HepG2 (cell line): ENCODE results near the gene CES1. TPM values are rescaled to one million over a fixed set of nuclear protein-coding genes. Genes with fewer than 3 reads are reported as not detected.
A peak's percentile ranks its signal among the peaks of the same experiment; 100 is the strongest.

Experiments
- HNRNPH1 ChIP-seq: fragments of 200-400 bp; formaldehyde crosslinking; optimal IDR thresholded peaks from 2 replicates; pipeline ENCODE3; 2017; ENCODE audit warnings: mild to moderate bottlenecking, low read depth, low read length
- KDM6A ChIP-seq: IDR thresholded peaks from 2 replicates; pipeline ENCODE4 v1.6.1; 2016; ENCODE audit warnings: low read depth
- MBD4 ChIP-seq: IDR thresholded peaks from 2 replicates; pipeline ENCODE4 v1.6.1; 2012; ENCODE audit warnings: low read length, inconsistent platforms, borderline replicate concordance
- NR2F2 ChIP-seq: IDR thresholded peaks from 2 replicates; pipeline ENCODE4 v1.6.1; 2012; ENCODE audit warnings: low read depth, inconsistent platforms, borderline replicate concordance
- ONECUT2 ChIP-seq: sonication (generic); formaldehyde crosslinking; IDR thresholded peaks from 2 replicates; pipeline ENCODE4 v1.4.0; 2020; ENCODE audit warnings: missing genetic modification reagents
- PATZ1 ChIP-seq: sonication (generic); formaldehyde crosslinking; IDR thresholded peaks from 2 replicates; pipeline ENCODE4 v1.4.0; 2020; ENCODE audit warnings: missing genetic modification reagents
- SRSF9 ChIP-seq: fragments of 200-400 bp; formaldehyde crosslinking; IDR thresholded peaks from 2 replicates; pipeline ENCODE4 v1.6.1; 2018; ENCODE audit warnings: borderline replicate concordance, mild to moderate bottlenecking, low read depth, low read length; ENCODE audit not compliant: insufficient read depth, poor library complexity, severe bottlenecking
- TAF15 ChIP-seq: fragments of 200-400 bp; formaldehyde crosslinking; IDR thresholded peaks from one replicate; pipeline ENCODE4 v1.6.1; 2018; ENCODE audit warnings: mild to moderate bottlenecking, low read depth, low read length; ENCODE audit not compliant: poor library complexity, severe bottlenecking
- TBL1XR1 ChIP-seq: fragments of 150-350 bp; IDR thresholded peaks from 2 replicates; pipeline ENCODE4 v1.6.1; 2014; ENCODE audit warnings: borderline replicate concordance, low read length; ENCODE audit not compliant: partially characterized antibody
- YEATS2 ChIP-seq: sonication (generic); formaldehyde crosslinking; IDR thresholded peaks from 2 replicates; pipeline ENCODE4 v1.4.0; 2020; ENCODE audit warnings: missing genetic modification reagents, borderline replicate concordance
- ZBTB26 ChIP-seq: IDR thresholded peaks from 2 replicates; pipeline ENCODE4 v1.6.1; 2016; ENCODE audit warnings: missing compliant biosample characterization, missing genetic modification reagents, borderline replicate concordance
- ZNF362 ChIP-seq: sonication (generic); formaldehyde crosslinking; IDR thresholded peaks from 2 replicates; pipeline ENCODE4 v1.4.0; 2020; ENCODE audit warnings: missing genetic modification reagents, mild to moderate bottlenecking, borderline replicate concordance
- ZNF431 ChIP-seq: sonication (generic); formaldehyde crosslinking; IDR thresholded peaks from 2 replicates; pipeline ENCODE4 v1.9.0; 2022; ENCODE audit warnings: missing genetic modification reagents, low read depth, mild to moderate bottlenecking, borderline replicate concordance
- ZNF567 ChIP-seq: sonication (generic); formaldehyde crosslinking; IDR thresholded peaks from 2 replicates; pipeline ENCODE4 v1.8.1; 2023; ENCODE audit warnings: mild to moderate bottlenecking, missing genetic modification reagents, borderline replicate concordance
- ZNF761 ChIP-seq: sonication (generic); formaldehyde crosslinking; conservative IDR thresholded peaks from 2 replicates; pipeline ENCODE4 v1.4.0; 2020; ENCODE audit warnings: mild to moderate bottlenecking, missing genetic modification reagents
- ZNF777 ChIP-seq: sonication (generic); formaldehyde crosslinking; IDR thresholded peaks from 2 replicates; pipeline ENCODE4 v1.4.0; 2020; ENCODE audit warnings: missing genetic modification reagents
- ZNF788 ChIP-seq: sonication (generic); formaldehyde crosslinking; IDR thresholded peaks from 2 replicates; pipeline ENCODE4 v1.5.0; 2020; ENCODE audit warnings: mild to moderate bottlenecking, missing genetic modification reagents, borderline replicate concordance
- ZSCAN22 ChIP-seq: sonication (generic); formaldehyde crosslinking; IDR thresholded peaks from 2 replicates; pipeline ENCODE4 v1.4.0; 2020; ENCODE audit warnings: mild to moderate bottlenecking, missing genetic modification reagents
- polyA plus RNA-seq, 8 experiments: library from polyadenylated mRNA; depleted of rRNA in 3 of 8; stranded (reverse) in 7 of 8; unstranded in 1 of 8; fragments of >200 nt; fragmentation: Illumina TruSeq in 4 of 8; extraction: Trizol in 4 of 8; gene quantifications; 2 replicates each; pipeline versions ENCODE4 v1.2.1 to v1.2.3, GENCODE V29; 2011 to 2016; ENCODE audit warnings: low read depth in 4 of 8, missing spikeins in 1 of 8, mixed read lengths in 1 of 8; ENCODE audit not compliant: insufficient read depth in 1 of 8
- total RNA-seq, 5 experiments: library from RNA; depleted of rRNA; stranded (reverse); fragments of >200 nt; fragmentation: Illumina TruSeq; extraction: Trizol; gene quantifications; 2 replicates each; pipeline ENCODE4 v1.2.3, GENCODE V29; 2016; ENCODE audit warnings: low read depth in 1 of 5
- TF ChIP-seq, protein P1 (sequence below): sonication (generic); formaldehyde crosslinking; IDR thresholded peaks from 2 replicates; pipeline ENCODE4 v1.4.0; 2020; ENCODE audit warnings: missing genetic modification reagents
- TF ChIP-seq, protein P2 (sequence below): sonication (generic); IDR thresholded peaks from 2 replicates; pipeline ENCODE4 v1.6.1; 2016; ENCODE audit warnings: low read depth, borderline replicate concordance

CES1 gene
- total and polyA plus RNA-seq, 2 of the 13 experiments (the other 11 are each of a cell fraction or from before 2014, with no cell fraction given) = 136 to 198 TPM

DNA sequence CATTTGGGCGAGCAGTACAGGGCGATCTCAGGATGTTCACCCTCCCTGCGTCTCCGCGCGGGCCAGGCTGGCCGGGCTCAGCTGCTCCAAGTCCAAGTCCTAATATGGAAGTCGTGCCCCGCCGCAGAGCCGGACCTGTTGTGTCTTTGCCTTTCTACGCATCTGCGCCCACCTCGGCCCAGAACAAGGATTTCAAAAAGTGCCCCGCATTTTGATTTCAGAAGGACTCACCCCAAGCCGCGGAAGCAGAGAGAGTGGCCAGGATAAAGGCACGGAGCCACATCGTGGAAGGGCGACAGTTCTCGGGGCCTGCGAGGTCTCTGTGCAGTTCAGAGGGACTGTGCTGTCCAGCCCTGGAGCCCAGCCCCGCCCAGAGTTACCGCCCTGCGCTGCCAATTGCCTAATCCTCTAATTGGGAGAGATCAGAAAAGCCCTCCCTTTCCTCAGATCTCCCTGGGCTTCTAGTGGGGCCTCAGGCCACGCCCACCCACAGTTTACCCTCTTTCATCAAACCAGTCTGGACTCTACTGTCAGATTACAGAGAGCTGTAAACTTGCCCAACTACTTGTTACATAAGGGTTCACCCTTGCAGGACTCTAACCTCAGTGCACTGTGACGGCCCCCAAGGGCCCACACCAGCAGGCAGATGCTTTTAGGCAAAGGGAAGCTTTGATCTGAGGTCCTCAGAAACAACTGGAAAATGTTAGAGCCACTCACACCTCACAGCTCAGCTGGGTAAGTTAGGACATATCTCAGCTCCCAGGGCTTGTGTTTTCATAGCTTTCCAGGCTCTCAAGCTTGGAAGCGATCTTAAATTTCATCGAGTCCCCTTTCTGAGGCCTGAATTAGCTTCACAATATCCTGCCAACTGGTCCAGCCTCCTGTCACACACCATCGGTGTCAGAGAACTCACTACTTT lies at the start of gene CES1 (continued):
- peak; percentile 74 for TF ChIP-seq ZBTB26
- TF ChIP-seq, protein P1, sequence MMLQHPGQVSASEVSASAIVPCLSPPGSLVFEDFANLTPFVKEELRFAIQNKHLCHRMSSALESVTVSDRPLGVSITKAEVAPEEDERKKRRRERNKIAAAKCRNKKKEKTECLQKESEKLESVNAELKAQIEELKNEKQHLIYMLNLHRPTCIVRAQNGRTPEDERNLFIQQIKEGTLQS (CRISPR knock-in tag) = no peak
- peak; percentile 88 for TF ChIP-seq KDM6A
- TF ChIP-seq PATZ1 (CRISPR knock-in tag) = peak; percentile 94
- no peak for TF ChIP-seq ONECUT2
- TF ChIP-seq ZNF567 (CRISPR knock-in tag) = no peak
- TF ChIP-seq ZNF431 (CRISPR knock-in tag) = no peak
- TF ChIP-seq ZNF761 (CRISPR knock-in tag) = 0 out of 2 replicates have a peak, but pooled peaks have one; percentile 63
- no peak for TF ChIP-seq MBD4
- no peak for TF ChIP-seq TAF15
- TF ChIP-seq ZNF788 (CRISPR knock-in tag) = peak; percentile 50
- no peak; the same call in 1 of the 2 replicates for TF ChIP-seq ZSCAN22 (CRISPR knock-in tag)
- TF ChIP-seq, protein P2, sequence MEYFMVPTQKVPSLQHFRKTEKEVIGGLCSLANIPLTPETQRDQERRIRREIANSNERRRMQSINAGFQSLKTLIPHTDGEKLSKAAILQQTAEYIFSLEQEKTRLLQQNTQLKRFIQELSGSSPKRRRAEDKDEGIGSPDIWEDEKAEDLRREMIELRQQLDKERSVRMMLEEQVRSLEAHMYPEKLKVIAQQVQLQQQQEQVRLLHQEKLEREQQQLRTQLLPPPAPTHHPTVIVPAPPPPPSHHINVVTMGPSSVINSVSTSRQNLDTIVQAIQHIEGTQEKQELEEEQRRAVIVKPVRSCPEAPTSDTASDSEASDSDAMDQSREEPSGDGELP = peak; percentile 75; the same call in 1 of the 2 replicates
- TF ChIP-seq SRSF9 = no peak
- no peak; the same call in 1 of the 2 replicates for TF ChIP-seq NR2F2
- no peak for TF ChIP-seq HNRNPH1
- peak; percentile 64; the same call in 1 of the 2 replicates for TF ChIP-seq YEATS2 (CRISPR knock-in tag)
- TF ChIP-seq TBL1XR1 = no peak
- TF ChIP-seq ZNF362 = no peak
- no peak for TF ChIP-seq ZNF777 (CRISPR knock-in tag)
